Testis (tissue), 3 donors: Measurements from ENCODE around the gene DIAPH3. TPM values are rescaled to one million over a fixed set of nuclear protein-coding genes. Genes with fewer than 3 reads are reported as not detected.
A peak's percentile ranks its signal among the peaks of the same experiment; 100 is the strongest.

Experiments
- DNase-seq: peaks from one replicate; pipeline ENCODE4 v3.0.0-alpha.2; 2019
- H3K27ac ChIP-seq, 2 donors: fragments of 200-600 bp; sonication (generic); one replicate each; pipeline ENCODE4 v1.5.1; 2019
- H3K27me3 ChIP-seq: fragments of 200-600 bp; sonication (generic); one replicate; pipeline ENCODE4 v1.5.1; 2019
- H3K36me3 ChIP-seq: fragments of 200-600 bp; sonication (generic); one replicate; pipeline ENCODE4 v1.5.1; 2017; ENCODE audit warnings: low read depth; ENCODE audit errors: missing control alignments
- H3K4me1 ChIP-seq: fragments of 200-600 bp; sonication (generic); one replicate; pipeline ENCODE4 v1.5.1; 2019
- H3K4me3 ChIP-seq, 2 donors: fragments of 200-600 bp; sonication (generic); one replicate each; pipeline ENCODE4 v1.5.1; 2017 to 2019
- H3K9me3 ChIP-seq: fragments of 200-600 bp; sonication (generic); one replicate; pipeline ENCODE4 v1.5.1; 2017
- CTCF ChIP-seq, 3 experiments: fragments of 450-650 bp in 2 of 3; fragments of 200-600 bp in 1 of 3; sonication (generic) in 1 of 3; IDR thresholded peaks; one replicate each; pipeline ENCODE4 v1.5.1; 2016 to 2019; ENCODE audit warnings: antibody characterized with exemption in 3 of 3, mild to moderate bottlenecking in 2 of 3, moderate library complexity in 1 of 3
- POLR2A ChIP-seq: fragments of 450-650 bp; IDR thresholded peaks from one replicate; pipeline ENCODE4 v1.6.1; 2017; ENCODE audit warnings: antibody characterized with exemption, mild to moderate bottlenecking, moderate library complexity
- WGBS, 2 donors: methylation state at CpG; one replicate each; pipeline ENCODE4 v1.1.5; 2018; 5-methylcytosine and 5-hydroxymethylcytosine counted together
- intact Hi-C: fragments of 100-400 bp; cut with DNase I; formaldehyde crosslinking; loops from one replicate; pipeline ENCODE4 v1.15.1; 2023; ENCODE audit warnings: low total_unique reads
- polyA plus RNA-seq: library from polyadenylated mRNA; stranded (reverse); fragments of 350-450 nt; fragmentation: Illumina TruSeq; extraction: RNeasy Lipid Tissue Mini Kit (QIAGEN cat#74804); gene quantifications from one replicate; pipeline ENCODE4 v1.2.3, GENCODE V29; 2014; ENCODE audit warnings: low read depth, low replicate concordance; ENCODE audit not compliant: insufficient read depth
- total RNA-seq, 2 donors: library from RNA; depleted of rRNA; stranded (reverse); fragments of >200 nt; gene quantifications; one replicate each; pipeline ENCODE4 v1.2.3, GENCODE V29; 2016

DIAPH3 gene
- total and polyA plus RNA-seq, 3 donors from 2014 or later = 12.5 to 30.3 (median 18.7) TPM

- 53 to 61% methylated on average over 6 of the region's 6 CpGs for WGBS, 2 donors
- Histone ChIP-seq H3K4me1 (no peaks in the 10 kb centered on the region), H3K4me3 (no peak overlapping the region), H3K27ac (no peak overlapping the region), H3K27me3 (no peaks in the 10 kb centered on the region), H3K9me3 (no peaks in the 10 kb centered on the region), H3K36me3 (no peaks in the 10 kb centered on the region)
- intact Hi-C loops = no loop called here
- no peak for TF ChIP-seq CTCF (IDR thresholded peaks at IDR 0.05)
- no peak for TF ChIP-seq POLR2A
- no peak for DNase-seq
Observed at GRCh38 chr13:59774491-59774971, 389.2 kb downstream of the DIAPH3 start.

DNA sequence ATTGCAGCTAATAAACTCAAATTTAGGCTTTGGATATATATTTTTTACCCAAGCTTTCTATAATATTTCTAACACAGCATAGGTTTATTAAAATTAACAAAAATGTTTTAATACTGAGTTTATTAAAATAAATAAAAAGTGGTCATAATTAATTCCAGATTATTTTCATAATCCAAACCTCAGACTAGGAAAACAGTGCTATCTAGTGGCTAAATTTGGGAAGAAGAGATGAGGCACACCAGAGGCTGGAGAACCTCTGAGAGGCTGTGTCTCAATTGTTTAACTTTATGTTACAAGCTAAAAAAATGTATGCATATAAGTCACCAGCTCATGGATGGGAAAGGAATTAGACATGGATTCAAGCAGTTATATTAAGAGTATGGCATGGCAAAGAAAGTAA is 392.5 kb downstream of the DIAPH3 start:
- no peak for DNase-seq
- intact Hi-C loops = no loop called here
- no peak overlapping the region for H3K27ac ChIP-seq
- TF ChIP-seq POLR2A (no peak), CTCF (IDR thresholded peaks at IDR 0.05) (peak in 1 of 3 experiments; percentile 36)
- no peaks in the 10 kb centered on the region for H3K9me3 ChIP-seq
- H3K4me1 ChIP-seq = no peaks in the 10 kb centered on the region
- H3K4me3 ChIP-seq = no peak overlapping the region
- no peaks in the 10 kb centered on the region for H3K27me3 ChIP-seq
- H3K36me3 ChIP-seq = no peaks in the 10 kb centered on the region

- no peak overlapping the region for H3K27ac ChIP-seq
- no peak for DNase-seq
- no peak overlapping the region for H3K4me3 ChIP-seq
- no peak for TF ChIP-seq POLR2A
- no peak for TF ChIP-seq CTCF (IDR thresholded peaks at IDR 0.05)
- H3K9me3 ChIP-seq = no peaks in the 10 kb centered on the region
- intact Hi-C loops = no loop called here
- no peaks in the 10 kb centered on the region for H3K36me3 ChIP-seq
- H3K27me3 ChIP-seq = no peaks in the 10 kb centered on the region
- H3K4me1 ChIP-seq = no peaks in the 10 kb centered on the region
Observed at GRCh38 chr13:59770451-59770850, 393.3 kb downstream of the DIAPH3 start.

- WGBS, 2 donors = 91 to 94% methylated on average over 1 of the region's 1 CpG
- Histone ChIP-seq H3K4me3 (no peak overlapping the region), H3K4me1 (no peaks in the 10 kb centered on the region), H3K36me3 (no peaks in the 10 kb centered on the region), H3K27me3 (no peaks in the 10 kb centered on the region), H3K9me3 (no peaks in the 10 kb centered on the region), H3K27ac (no peak overlapping the region)
- no peak for DNase-seq
- TF ChIP-seq CTCF (IDR thresholded peaks at IDR 0.05) = no peak
- no peak for TF ChIP-seq POLR2A
- intact Hi-C loops = no loop called here
Observed at GRCh38 chr13:59766236-59766635, 397.5 kb downstream of the DIAPH3 start.

DNA sequence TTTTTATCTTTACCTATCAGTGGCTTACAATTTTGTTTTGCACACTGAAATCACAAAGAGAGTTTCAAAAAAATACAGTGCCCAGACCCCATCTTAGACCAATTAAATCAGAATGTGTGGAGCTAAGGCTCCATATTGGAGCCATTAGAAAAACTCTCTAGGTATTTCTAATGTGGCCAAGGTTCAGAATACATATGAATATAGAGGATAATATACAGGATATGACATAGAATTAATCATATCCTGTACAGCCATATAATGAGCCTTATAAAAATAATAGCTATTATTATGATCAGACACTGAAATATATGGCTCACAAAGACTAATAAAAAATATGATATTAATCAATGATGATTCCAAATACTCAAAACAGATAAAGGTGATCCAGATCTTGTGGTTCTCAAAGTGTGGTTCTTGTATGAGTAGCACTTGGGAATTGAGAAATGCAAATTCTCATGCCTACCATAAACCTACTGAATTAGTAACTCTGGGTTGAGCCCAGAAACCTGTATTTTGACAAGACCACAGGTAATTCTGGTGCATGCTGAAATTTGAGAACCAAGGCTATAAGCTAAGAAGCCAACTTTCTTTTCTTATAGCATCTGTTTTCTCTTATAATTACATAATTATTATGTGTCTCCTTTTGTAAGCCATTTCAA is 408.0 kb downstream of the DIAPH3 start:
- no peak overlapping the region for H3K27ac ChIP-seq
- intact Hi-C loops = no loop called here
- no peak overlapping the region for H3K4me3 ChIP-seq
- TF ChIP-seq CTCF (IDR thresholded peaks at IDR 0.05) (no peak), POLR2A (no peak)
- peaks cover 3% of the 10 kb centered on the region for H3K4me1 ChIP-seq
- H3K36me3 ChIP-seq = no peaks in the 10 kb centered on the region
- H3K9me3 ChIP-seq = no peaks in the 10 kb centered on the region
- DNase-seq = no peak
- H3K27me3 ChIP-seq = no peaks in the 10 kb centered on the region
